Loucy (cell line): ENCODE data around the gene MCF2L.

Experiments
- EZH2phosphoT487 ChIP-seq: fragments of 200-600 bp; IDR thresholded peaks from 2 replicates; pipeline ENCODE4 v1.6.1; 2018; ENCODE audit warnings: antibody characterized with exemption, mild to moderate bottlenecking, moderate library complexity, borderline replicate concordance
- TF ChIP-seq, protein P1 (sequence below): fragments of 200-600 bp; sonication (generic); conservative IDR thresholded peaks from 2 replicates; pipeline ENCODE4 v1.5.1; 2014; ENCODE audit warnings: mild to moderate bottlenecking, antibody characterized with exemption, low read length

DNA sequence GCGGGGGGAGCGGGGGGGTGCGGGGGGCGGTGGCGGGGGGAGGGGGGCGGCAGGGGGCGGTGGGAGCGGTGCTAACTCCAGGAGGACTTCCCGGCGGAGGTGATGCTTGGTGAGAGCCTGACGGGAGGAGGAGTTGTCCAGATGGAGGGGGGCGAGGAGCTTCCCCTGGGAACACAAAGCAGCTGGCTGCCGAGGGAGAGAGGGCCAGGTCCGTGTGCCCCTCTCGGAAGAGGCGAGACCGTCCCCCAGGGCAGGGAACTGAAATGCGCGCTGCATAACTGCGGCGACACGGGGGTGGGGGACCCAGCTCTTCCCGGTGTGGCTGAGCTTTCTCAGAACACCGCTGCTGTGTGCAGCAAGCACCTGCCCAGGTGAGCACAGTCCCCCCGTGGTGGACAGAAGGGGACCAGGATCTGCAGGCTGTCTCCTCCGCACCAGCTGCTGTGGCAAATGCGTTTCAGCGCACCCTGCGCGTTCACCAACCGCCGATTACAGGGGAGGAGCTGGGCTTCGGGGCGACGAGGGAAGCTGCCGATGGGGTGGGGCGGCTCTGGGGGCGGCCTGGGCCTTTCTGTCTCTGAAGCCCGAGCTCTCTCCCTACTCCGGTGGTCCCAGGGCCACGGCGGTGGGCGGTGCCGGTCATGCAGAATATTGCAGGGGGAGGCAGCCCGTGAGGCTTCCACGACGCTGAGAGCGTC lies 81.9 kb downstream of the MCF2L start:
- TF ChIP-seq, protein P1, sequence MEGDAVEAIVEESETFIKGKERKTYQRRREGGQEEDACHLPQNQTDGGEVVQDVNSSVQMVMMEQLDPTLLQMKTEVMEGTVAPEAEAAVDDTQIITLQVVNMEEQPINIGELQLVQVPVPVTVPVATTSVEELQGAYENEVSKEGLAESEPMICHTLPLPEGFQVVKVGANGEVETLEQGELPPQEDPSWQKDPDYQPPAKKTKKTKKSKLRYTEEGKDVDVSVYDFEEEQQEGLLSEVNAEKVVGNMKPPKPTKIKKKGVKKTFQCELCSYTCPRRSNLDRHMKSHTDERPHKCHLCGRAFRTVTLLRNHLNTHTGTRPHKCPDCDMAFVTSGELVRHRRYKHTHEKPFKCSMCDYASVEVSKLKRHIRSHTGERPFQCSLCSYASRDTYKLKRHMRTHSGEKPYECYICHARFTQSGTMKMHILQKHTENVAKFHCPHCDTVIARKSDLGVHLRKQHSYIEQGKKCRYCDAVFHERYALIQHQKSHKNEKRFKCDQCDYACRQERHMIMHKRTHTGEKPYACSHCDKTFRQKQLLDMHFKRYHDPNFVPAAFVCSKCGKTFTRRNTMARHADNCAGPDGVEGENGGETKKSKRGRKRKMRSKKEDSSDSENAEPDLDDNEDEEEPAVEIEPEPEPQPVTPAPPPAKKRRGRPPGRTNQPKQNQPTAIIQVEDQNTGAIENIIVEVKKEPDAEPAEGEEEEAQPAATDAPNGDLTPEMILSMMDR, result no peak
- no peak for TF ChIP-seq EZH2phosphoT487
